NCI-H146 (cell line): ENCODE measurements around the gene STAB2.
A peak's percentile ranks its signal among the peaks of the same experiment; 100 is the strongest.

Source experiments
- DNase-seq: peaks from one replicate; lab custom pipeline; 2025; lab: John Stamatoyannopoulos, UW

The STAB2 gene

GRCh38 chr12:103586791-103587370, at the start of gene STAB2:
STAB2 (plus strand) TSS chr12:103587273; CDS start chr12:103587477, 204 bp downstream.
- DNase-seq = no peak

GRCh38 chr12:103538397-103538796, 48.7 kb upstream of the STAB2 start:
- DNase-seq = no peak

GRCh38 chr12:103540319-103540718, 46.8 kb upstream of the STAB2 start:
- no peak for DNase-seq

GRCh38 chr12:103542078-103542477, 45.0 kb upstream of the STAB2 start:
- no peak for DNase-seq

GRCh38 chr12:103546959-103547358, 40.1 kb upstream of the STAB2 start:
- peak; percentile 68 for DNase-seq

GRCh38 chr12:103547376-103547775, 39.7 kb upstream of the STAB2 start:
- DNase-seq = peak; percentile 62

GRCh38 chr12:103547929-103548328, 39.1 kb upstream of the STAB2 start:
- DNase-seq = peak; percentile 93

GRCh38 chr12:103548622-103549601, 38.2 kb upstream of the STAB2 start:
- peak; percentile 88 for DNase-seq

GRCh38 chr12:103556890-103557627, 30.0 kb upstream of the STAB2 start:
- no peak for DNase-seq

GRCh38 chr12:103557628-103558010, 29.5 kb upstream of the STAB2 start:
- no peak for DNase-seq

GRCh38 chr12:103558879-103559278, 28.2 kb upstream of the STAB2 start:
- no peak for DNase-seq

- no peak for DNase-seq
Observed at GRCh38 chr12:103560604-103561101, 26.4 kb upstream of the STAB2 start.

- DNase-seq = no peak
Observed at GRCh38 chr12:103561174-103561573, 25.9 kb upstream of the STAB2 start.

GRCh38 chr12:103566398-103566797, 20.7 kb upstream of the STAB2 start:
- no peak for DNase-seq

GRCh38 chr12:103569278-103569677, 17.8 kb upstream of the STAB2 start:
- no peak for DNase-seq

- DNase-seq = peak; percentile 89
Observed at GRCh38 chr12:103571286-103571685, 15.8 kb upstream of the STAB2 start.

GRCh38 chr12:103572312-103573045, 14.6 kb upstream of the STAB2 start:
- no peak for DNase-seq

- no peak for DNase-seq
Observed at GRCh38 chr12:103573185-103573584, 13.9 kb upstream of the STAB2 start.

- no peak for DNase-seq
Observed at GRCh38 chr12:103578926-103579325, 8.1 kb upstream of the STAB2 start.

GRCh38 chr12:103580026-103580425, 7.0 kb upstream of the STAB2 start:
- no peak for DNase-seq

GRCh38 chr12:103583008-103583407, 4.1 kb upstream of the STAB2 start:
- no peak for DNase-seq

GRCh38 chr12:103586132-103586531, 941 bp upstream of the STAB2 start:
- no peak for DNase-seq
